PFSK-1 (cell line): ENCODE data around the gene IL19.

Experiments used
- FOXP2 ChIP-seq: optimal IDR thresholded peaks from 2 replicates; pipeline ENCODE3; 2011; ENCODE audit warnings: borderline replicate concordance, control low read depth, inconsistent platforms; ENCODE audit not compliant: insufficient read depth; ENCODE audit errors: extremely low read length, extremely low read depth
- POLR2AphosphoS5 ChIP-seq: IDR thresholded peaks from 2 replicates; pipeline ENCODE4 v1.6.1; 2012; ENCODE audit warnings: low read depth, mild to moderate bottlenecking, control low read depth, low read length, moderate library complexity
- SIN3A ChIP-seq: IDR thresholded peaks from 2 replicates; pipeline ENCODE4 v1.6.1; 2012; ENCODE audit warnings: mild to moderate bottlenecking, low read length, moderate library complexity, borderline replicate concordance; ENCODE audit not compliant: insufficient read depth
- TAF1 ChIP-seq: IDR thresholded peaks from 2 replicates; pipeline ENCODE4 v1.6.1; 2012; ENCODE audit warnings: low read length, control low read depth, borderline replicate concordance; ENCODE audit not compliant: insufficient read depth
- TF ChIP-seq, protein P1 (sequence below), 2 experiments: IDR thresholded peaks; 2 replicates each; pipeline versions ENCODE4 v1.6.1 to v1.8.0; 2011 to 2012; ENCODE audit warnings: low read depth in 2 of 2, low read length in 2 of 2, control low read depth in 1 of 2, inconsistent platforms in 1 of 2, mild to moderate bottlenecking in 1 of 2, moderate library complexity in 1 of 2; ENCODE audit not compliant: insufficient read depth in 1 of 2

IL19 gene

DNA sequence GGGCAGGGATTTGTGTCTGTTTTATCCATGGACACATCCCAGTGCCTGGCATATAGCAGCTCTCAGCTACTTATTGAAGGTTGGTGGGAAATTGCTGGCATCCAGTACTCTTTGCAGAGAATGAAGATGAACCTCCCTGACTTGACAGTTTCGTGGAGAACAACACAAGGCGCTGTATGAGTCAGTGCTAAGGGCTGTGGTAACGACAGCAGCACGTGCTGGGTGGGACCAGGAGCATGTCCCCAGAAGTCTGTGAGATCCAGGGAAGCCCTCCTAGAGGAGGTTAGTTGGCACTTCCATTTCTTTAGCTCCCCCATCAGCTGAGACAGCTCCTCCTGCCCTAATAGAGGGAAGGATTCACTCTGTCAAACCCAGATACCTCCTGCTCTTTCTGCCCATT is 25.9 kb upstream of the IL19 start:
- TF ChIP-seq TAF1 (no peak), SIN3A (no peak), POLR2AphosphoS5 (no peak), FOXP2 (no peak)
- TF ChIP-seq, protein P1, sequence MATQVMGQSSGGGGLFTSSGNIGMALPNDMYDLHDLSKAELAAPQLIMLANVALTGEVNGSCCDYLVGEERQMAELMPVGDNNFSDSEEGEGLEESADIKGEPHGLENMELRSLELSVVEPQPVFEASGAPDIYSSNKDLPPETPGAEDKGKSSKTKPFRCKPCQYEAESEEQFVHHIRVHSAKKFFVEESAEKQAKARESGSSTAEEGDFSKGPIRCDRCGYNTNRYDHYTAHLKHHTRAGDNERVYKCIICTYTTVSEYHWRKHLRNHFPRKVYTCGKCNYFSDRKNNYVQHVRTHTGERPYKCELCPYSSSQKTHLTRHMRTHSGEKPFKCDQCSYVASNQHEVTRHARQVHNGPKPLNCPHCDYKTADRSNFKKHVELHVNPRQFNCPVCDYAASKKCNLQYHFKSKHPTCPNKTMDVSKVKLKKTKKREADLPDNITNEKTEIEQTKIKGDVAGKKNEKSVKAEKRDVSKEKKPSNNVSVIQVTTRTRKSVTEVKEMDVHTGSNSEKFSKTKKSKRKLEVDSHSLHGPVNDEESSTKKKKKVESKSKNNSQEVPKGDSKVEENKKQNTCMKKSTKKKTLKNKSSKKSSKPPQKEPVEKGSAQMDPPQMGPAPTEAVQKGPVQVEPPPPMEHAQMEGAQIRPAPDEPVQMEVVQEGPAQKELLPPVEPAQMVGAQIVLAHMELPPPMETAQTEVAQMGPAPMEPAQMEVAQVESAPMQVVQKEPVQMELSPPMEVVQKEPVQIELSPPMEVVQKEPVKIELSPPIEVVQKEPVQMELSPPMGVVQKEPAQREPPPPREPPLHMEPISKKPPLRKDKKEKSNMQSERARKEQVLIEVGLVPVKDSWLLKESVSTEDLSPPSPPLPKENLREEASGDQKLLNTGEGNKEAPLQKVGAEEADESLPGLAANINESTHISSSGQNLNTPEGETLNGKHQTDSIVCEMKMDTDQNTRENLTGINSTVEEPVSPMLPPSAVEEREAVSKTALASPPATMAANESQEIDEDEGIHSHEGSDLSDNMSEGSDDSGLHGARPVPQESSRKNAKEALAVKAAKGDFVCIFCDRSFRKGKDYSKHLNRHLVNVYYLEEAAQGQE (IDR thresholded peaks at IDR 0.05; ENCODE audit: insufficient read depth in 1 of 2, low read depth in 2 of 2, low read length in 2 of 2), result no peak

GRCh38 chr1:206745301-206745700 is 25.3 kb upstream of the IL19 start:
- TF ChIP-seq FOXP2 (no peak), TAF1 (no peak), SIN3A (no peak), POLR2AphosphoS5 (no peak)
- TF ChIP-seq, protein P1 (IDR thresholded peaks at IDR 0.05; ENCODE audit: insufficient read depth in 1 of 2, low read depth in 2 of 2, low read length in 2 of 2), result no peak

DNA sequence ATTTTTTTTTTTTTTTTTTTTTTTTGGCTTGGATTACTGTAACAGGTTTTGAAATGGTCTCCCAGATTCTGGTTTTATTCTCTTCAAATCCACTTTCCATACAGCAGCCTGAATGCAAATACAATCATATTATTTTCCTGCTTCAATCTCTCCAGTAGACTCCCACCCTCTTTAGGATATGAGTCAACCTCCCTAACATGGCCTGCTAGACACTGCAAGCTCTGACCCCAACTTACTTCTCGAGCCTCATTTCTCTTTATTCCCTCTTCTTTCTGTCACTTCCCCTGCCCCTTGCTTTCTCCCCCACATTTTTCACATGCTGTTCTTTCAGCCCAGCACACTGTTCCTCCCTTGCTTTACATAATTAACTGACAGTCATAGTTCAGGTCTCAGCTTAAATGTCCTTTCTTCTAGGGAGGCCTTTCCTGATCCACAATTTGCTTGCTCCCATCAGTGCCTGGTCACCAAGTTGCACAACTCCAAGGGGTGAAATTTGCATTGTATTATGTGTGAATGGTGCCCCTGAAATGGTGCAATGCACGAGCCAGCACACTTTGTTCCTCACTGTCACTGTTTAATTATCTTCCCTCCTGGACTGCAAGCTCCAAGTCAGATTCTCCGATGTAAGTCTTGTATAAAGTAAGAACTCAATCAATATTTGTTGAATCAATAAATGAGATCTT is 22.1 kb upstream of the IL19 start:
- TF ChIP-seq TAF1 (no peak), SIN3A (no peak), FOXP2 (no peak), POLR2AphosphoS5 (no peak)
- TF ChIP-seq, protein P1 (IDR thresholded peaks at IDR 0.05; ENCODE audit: insufficient read depth in 1 of 2, low read depth in 2 of 2, low read length in 2 of 2), result no peak

- TF ChIP-seq POLR2AphosphoS5, result no peak
- TF ChIP-seq FOXP2, result no peak
- no peak for TF ChIP-seq SIN3A
- TF ChIP-seq TAF1, result no peak
- TF ChIP-seq, protein P1 (IDR thresholded peaks at IDR 0.05; ENCODE audit: insufficient read depth in 1 of 2, low read depth in 2 of 2, low read length in 2 of 2), result no peak
Observed at GRCh38 chr1:206751891-206752290, 18.7 kb upstream of the IL19 start.

- TF ChIP-seq FOXP2 (no peak), POLR2AphosphoS5 (no peak), SIN3A (no peak), TAF1 (no peak)
- TF ChIP-seq, protein P1 (IDR thresholded peaks at IDR 0.05; ENCODE audit: insufficient read depth in 1 of 2, low read depth in 2 of 2, low read length in 2 of 2), result no peak
Observed at GRCh38 chr1:206752481-206752880, 18.1 kb upstream of the IL19 start.
